ENCODE results near the gene UBE2J1. TPM values are rescaled to one million over a fixed set of nuclear protein-coding genes. Genes with fewer than 3 reads are reported as not detected.

The UBE2J1 gene
- total RNA-seq, 2 experiments from 2014 or later = 26.1 to 31.2 TPM

DNA sequence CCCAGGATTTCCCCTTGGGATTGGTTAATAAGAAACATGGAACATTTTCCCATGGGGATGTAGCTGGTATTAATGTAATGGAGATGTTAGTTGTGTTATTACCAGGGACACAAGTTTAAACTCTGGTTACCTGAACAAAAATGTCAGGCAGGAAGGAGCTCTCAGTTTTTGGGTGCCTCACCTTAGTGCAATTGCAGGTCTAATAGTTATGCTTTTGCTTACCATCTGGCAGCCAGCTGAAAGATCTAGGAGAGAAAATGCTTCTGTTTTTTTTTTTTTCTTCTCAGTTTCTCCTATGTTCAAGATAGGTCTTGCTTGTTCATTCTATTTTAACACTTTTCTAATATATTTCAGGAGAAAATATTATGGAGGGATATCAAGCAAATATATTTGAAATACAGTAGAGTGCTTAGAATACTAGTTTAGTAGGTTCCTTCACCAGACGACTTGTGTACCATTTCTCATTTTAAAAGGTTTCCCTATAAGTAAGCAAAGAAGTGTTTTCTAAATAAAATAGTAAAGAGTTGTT lies 4.2 kb upstream of the UBE2J1 start:
- H3K27ac Mint-ChIP-seq = peak overlapping the region; percentile 95
- H3K27me3 Mint-ChIP-seq = no peaks in the 10 kb centered on the region
- H3K4me1 Mint-ChIP-seq = peaks cover 60% of the 10 kb centered on the region
- H3K9me3 Mint-ChIP-seq (ENCODE audit: low read depth) = no peaks in the 10 kb centered on the region
- H3K4me3 Mint-ChIP-seq = peak overlapping the region; percentile 77
- peaks cover 4% of the 10 kb centered on the region for H3K36me3 Mint-ChIP-seq
- DNase-seq (no peak), ATAC-seq (no peak)
- CTCF ChIA-PET = interaction anchor here (1.3 to 11.7 kb wide), 5 partner anchors 8 to 472 kb away, joined by 3 to 119 read pairs (median 3); no protein-coding TSS in a partner anchor

DNA sequence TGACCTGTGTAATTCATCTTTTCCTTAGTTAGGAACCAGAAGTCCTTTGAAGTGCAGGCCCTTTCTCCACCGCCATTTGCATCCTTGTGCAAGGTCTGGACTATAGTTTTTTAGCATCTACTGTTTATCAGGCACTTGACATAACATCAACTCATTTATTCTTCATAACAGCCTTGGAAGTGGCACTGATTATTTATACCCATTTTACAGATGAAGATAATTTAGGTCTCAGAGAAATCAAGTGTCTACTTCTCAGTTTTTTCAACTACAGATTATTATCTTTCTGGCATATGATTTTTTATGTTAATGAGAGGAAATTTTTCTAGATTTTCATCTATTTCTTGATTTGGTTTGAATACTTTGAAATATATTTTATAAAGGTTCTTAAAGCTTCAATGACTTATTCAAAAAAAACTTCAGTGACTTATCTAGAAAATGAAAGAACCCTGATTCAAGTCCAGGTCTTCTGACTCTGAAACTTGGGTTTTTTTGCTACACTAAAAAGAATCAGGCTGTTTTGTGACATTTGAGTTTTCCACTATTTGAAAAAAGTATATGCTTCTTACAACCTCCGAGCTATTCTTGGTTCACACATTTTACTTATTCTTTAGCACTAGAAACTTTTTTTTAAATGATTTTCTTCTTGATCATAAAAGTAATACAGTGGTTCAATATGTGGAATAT lies 3.1 kb upstream of the UBE2J1 start:
- DNase-seq (no peak), ATAC-seq (no peak)
- CTCF ChIA-PET = interaction anchor here (0.7 to 11.7 kb wide), 5 partner anchors 9 to 279 kb away, joined by 3 to 119 read pairs (median 3); no protein-coding TSS in a partner anchor
- Mint-ChIP-seq H3K27ac (no peak overlapping the region), H3K4me3 (no peak overlapping the region), H3K27me3 (no peaks in the 10 kb centered on the region), H3K4me1 (peaks cover 61% of the 10 kb centered on the region), H3K9me3 (ENCODE audit: low read depth) (no peaks in the 10 kb centered on the region), H3K36me3 (peaks cover 4% of the 10 kb centered on the region)

DNA sequence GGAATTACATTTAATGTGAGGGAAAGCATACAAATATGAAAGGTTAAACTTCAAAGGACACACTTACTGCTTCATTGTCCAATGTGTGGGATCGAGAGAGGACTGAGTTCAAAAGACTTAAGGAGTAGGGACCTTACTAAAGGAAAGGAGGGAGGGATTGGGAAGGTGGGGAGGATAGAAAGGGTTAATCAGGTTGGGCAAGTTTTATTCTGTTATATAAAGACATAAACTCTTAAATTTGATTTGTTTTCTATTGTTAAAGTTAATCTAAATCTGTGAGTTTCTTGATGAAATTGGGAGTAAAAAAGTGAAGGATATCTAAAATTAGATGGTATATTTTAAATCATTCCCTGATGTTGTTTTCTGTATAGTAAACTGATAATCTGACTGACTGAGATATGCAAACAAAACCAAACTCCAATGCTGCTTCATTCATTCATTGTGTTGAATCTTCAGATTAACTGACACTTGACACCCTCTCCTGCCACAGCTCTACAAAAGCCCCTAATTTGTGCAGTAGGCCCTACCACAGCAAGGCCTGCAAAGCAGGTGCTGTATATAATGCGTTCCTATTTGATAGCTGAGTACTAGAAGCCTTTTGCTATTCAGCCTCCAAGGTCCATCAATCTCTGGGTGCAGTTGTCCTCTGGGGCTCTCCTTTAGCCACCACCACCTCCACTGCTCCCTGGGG lies 1.3 kb upstream of the UBE2J1 start:
- no peak for ATAC-seq
- Mint-ChIP-seq H3K27me3 (no peaks in the 10 kb centered on the region), H3K9me3 (ENCODE audit: low read depth) (no peaks in the 10 kb centered on the region)

DNA sequence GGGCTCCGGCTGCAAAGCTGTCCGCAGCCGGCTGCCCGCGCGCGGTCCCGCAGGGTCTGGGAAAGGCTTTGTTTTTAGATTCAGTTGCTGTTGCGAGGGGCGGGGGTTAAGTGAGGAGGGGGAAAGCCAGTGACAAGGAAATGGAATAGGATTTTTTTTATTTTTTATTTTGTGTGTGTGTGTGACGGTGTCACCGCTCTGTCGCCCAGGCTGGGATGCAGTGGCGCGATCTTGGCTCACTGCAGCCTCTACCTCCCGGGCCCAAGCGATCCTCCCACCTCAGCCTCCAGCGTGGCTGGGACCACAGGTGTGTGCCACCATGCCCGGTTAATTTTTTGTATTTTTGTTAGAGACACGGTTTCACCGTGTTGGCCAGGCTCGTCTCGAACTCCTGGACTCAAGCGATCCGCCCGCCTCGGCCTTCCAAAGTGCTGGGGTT lies 615 bp upstream of the UBE2J1 start:
- DNase-seq = no peak
- peaks cover 69% of the 10 kb centered on the region for H3K4me1 Mint-ChIP-seq
- peak overlapping the region; percentile 95 for H3K4me3 Mint-ChIP-seq
- no peaks in the 10 kb centered on the region for H3K27me3 Mint-ChIP-seq
- no peaks in the 10 kb centered on the region for H3K9me3 Mint-ChIP-seq (ENCODE audit: low read depth)
- peaks cover 16% of the 10 kb centered on the region for H3K36me3 Mint-ChIP-seq
- CTCF ChIA-PET = interaction anchor here (3.0 to 11.7 kb wide), 3 partner anchors 11 to 55 kb away, joined by 12 to 119 read pairs (median 90); no protein-coding TSS in a partner anchor
- ATAC-seq = no peak
- H3K27ac Mint-ChIP-seq = peak overlapping the region; percentile 79

More for the DNA sequence above, 1.3 kb upstream of the UBE2J1 start:
- DNase-seq = no peak
- CTCF ChIA-PET = interaction anchor here (0.6 to 11.7 kb wide), 4 partner anchors 11 to 256 kb away, joined by 3 to 119 read pairs (median 47); no protein-coding TSS in a partner anchor
- Mint-ChIP-seq H3K4me1 (peaks cover 65% of the 10 kb centered on the region), H3K36me3 (peaks cover 15% of the 10 kb centered on the region), H3K27ac (peak overlapping the region; percentile 79), H3K4me3 (peak overlapping the region; percentile 95)

DNA sequence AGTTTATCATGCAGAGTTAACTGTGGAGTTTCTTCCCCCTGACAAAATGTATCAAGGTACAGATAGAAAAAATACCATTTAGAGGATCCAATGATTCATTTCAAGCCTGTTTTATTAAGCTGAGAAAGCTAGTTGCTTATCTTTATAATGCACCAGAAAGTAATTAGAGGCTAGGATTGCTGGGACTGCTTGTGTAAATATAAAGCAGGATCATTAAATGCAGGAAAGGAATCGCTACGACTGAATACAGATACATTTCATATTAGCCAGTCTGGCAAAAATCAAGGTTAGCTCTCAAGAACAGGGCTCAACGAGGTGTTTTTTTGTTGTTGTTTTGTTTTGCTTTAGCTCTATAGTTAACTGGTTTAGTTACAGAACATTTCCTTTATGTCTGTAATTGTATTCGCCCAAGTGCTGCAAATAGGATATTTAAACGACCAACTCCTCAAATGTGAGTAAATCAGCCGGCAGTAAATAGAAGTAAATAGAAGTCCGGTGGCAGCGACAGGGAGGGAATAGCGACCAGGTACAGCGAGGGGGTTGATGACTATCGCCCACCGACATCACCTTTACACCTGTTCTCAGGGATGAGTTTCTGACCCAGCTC lies 748 bp downstream of the UBE2J1 start:
- Mint-ChIP-seq H3K4me1 (peaks cover 60% of the 10 kb centered on the region), H3K9me3 (ENCODE audit: low read depth) (no peaks in the 10 kb centered on the region), H3K27me3 (no peaks in the 10 kb centered on the region), H3K36me3 (peaks cover 16% of the 10 kb centered on the region), H3K4me3 (peak overlapping the region; percentile 95), H3K27ac (peak overlapping the region; percentile 94)
- ATAC-seq (no peak), DNase-seq (no peak)
- CTCF ChIA-PET = interaction anchor here (0.6 to 11.7 kb wide), 9 partner anchors 13 to 477 kb away, joined by 3 to 119 read pairs (median 6); partner anchors contain the start of gene PNRC1

DNA sequence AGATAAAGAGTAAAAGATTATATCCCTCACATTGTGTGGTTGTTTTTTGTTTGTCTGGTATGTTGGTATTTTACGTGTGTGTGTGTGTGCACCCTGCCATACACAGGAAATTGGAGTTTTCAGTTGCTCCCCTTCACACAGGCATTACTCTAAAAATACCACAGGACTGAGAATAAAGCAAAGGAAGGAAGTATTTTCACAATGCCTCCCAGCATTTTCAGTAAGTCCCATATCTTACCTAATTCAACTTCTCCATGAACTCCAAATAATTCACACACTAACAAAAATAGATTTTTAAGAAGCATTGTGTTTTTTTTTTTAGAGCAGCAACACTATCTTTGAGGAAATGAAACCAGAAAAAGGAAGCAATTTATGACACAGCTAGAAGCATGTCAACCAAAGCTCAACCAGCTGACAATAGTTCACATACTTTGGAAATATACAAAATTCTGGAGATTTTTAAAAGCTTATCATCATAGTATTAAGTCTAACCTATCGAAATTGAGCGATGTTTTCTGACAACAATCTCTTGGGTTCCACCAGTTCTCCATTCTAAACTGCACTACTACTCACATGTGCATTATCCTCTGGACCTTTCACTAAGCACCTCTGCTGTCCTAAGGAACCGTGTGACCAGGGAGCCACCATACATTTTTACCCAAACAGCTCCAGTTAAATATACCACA lies 2.1 kb downstream of the UBE2J1 start:
- Mint-ChIP-seq H3K9me3 (ENCODE audit: low read depth) (no peaks in the 10 kb centered on the region), H3K27me3 (no peaks in the 10 kb centered on the region), H3K4me1 (peaks cover 50% of the 10 kb centered on the region), H3K36me3 (peaks cover 16% of the 10 kb centered on the region), H3K4me3 (peak overlapping the region; percentile 95), H3K27ac (peak overlapping the region; percentile 82)
- DNase-seq (no peak), ATAC-seq (no peak)
- CTCF ChIA-PET = interaction anchor here (0.7 to 11.7 kb wide), 12 partner anchors 8 to 387 kb away, joined by 3 to 119 read pairs (median 6); partner anchors contain the start of genes PNRC1 and RNGTT

DNA sequence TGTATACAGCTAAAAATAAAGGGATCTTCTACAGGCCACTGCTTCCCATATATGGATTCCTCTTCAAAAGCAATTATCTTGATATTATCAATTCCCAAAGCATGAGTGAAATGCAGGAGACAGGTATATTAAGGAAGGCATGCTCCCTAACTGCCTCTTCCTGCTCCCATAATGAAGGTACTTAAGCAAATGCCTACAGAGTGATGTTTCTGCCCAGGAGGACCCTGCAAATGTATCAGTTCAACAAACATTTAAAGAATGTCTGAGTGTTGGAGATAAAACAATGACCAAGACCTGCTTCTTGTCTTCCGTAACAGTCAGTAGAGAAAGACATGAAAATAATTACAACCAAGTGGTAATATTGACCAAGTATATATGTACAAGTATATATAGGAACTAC lies 4.2 kb downstream of the UBE2J1 start:
- Mint-ChIP-seq H3K4me1 (peaks cover 44% of the 10 kb centered on the region), H3K27ac (no peak overlapping the region), H3K9me3 (ENCODE audit: low read depth) (no peaks in the 10 kb centered on the region), H3K27me3 (no peaks in the 10 kb centered on the region), H3K36me3 (peaks cover 18% of the 10 kb centered on the region), H3K4me3 (no peak overlapping the region)
- DNase-seq (no peak), ATAC-seq (no peak)
- CTCF ChIA-PET = interaction anchor here (11.7 kb wide), 2 partner anchors 16 to 24 kb away, joined by 90 to 119 read pairs; no protein-coding TSS in a partner anchor

DNA sequence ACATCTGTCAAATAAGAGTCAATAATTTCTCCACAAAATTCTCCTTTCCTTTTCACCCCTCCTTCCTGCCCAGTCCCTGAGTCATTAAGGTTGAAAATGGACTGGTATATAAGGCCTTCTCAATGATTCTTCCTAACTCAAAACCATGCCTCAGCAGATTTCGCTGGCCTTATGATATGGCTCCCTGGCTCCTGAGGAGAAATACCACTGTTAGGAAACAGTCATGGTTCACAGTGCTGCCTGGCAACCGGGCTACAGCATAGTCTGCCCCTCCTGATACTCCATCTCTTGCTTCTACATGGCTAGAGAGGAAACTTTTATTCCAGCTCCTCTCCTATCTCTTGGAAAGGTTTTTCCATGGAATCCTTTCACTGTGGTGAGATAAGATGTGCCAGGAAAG lies 4.7 kb downstream of the UBE2J1 start:
- ATAC-seq = no peak
- Mint-ChIP-seq H3K4me3 (no peak overlapping the region), H3K27ac (no peak overlapping the region), H3K4me1 (peaks cover 43% of the 10 kb centered on the region), H3K9me3 (ENCODE audit: low read depth) (no peaks in the 10 kb centered on the region), H3K36me3 (peaks cover 18% of the 10 kb centered on the region), H3K27me3 (no peaks in the 10 kb centered on the region)
- CTCF ChIA-PET = interaction anchor here (11.7 kb wide), 2 partner anchors 17 to 25 kb away, joined by 90 to 119 read pairs; no protein-coding TSS in a partner anchor
- no peak for DNase-seq

DNA sequence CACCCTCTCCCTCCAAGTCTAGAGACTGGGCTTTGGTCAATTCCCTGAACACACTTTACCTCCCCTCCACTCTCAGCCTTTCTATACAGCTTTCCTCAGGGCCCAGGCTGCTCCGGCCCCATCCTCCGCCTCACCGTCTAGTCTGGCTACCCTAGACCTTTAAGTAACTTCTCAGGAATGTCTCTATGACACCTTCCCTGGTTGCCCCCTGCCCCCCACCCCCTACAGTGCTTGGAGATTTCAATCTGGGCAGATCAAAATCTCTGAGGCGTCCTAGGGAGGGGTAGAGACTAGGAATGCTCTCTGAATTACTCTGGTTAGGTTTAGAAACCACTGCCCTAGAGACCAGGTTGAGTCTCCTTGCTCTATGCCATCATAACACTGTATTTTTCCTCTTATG lies 6.1 kb downstream of the UBE2J1 start:
- Mint-ChIP-seq H3K27ac (peak overlapping the region; percentile 8), H3K4me1 (peaks cover 37% of the 10 kb centered on the region), H3K27me3 (no peaks in the 10 kb centered on the region), H3K4me3 (no peak overlapping the region), H3K9me3 (ENCODE audit: low read depth) (no peaks in the 10 kb centered on the region), H3K36me3 (peaks cover 18% of the 10 kb centered on the region)
- no peak for ATAC-seq
- CTCF ChIA-PET = interaction anchor here (0.6 to 11.7 kb wide), 4 partner anchors 13 to 196 kb away, joined by 3 to 119 read pairs (median 47); no protein-coding TSS in a partner anchor
- DNase-seq = no peak

DNA sequence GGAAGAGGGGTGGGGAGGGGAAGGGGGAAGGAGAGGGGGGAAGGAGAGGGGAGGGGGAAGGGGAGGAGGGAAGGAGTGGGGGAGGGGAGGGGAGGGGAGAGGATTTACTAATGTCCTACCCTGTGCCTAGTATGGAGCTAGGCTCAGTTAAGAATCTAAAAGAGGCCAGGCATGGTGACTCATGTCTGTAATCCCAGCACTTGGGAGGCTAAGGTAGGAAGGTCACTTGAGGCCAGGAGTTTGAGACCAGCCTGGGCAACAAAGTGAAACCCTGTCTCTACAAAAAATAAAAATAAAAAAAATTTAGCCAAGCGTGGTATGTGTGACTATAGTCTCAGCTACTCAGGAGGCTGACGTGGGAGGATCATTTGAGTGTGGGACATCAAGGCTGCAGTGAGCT lies 13.0 kb downstream of the UBE2J1 start:
- H3K4me1 Mint-ChIP-seq = peaks cover 5% of the 10 kb centered on the region
- no peak for ATAC-seq
- no peak for DNase-seq
- H3K36me3 Mint-ChIP-seq = peaks cover 28% of the 10 kb centered on the region
- H3K27ac Mint-ChIP-seq = no peak overlapping the region
- CTCF ChIA-PET = no interaction called here
- H3K27me3 Mint-ChIP-seq = no peaks in the 10 kb centered on the region
- no peak overlapping the region for H3K4me3 Mint-ChIP-seq
- H3K9me3 Mint-ChIP-seq (ENCODE audit: low read depth) = no peaks in the 10 kb centered on the region

DNA sequence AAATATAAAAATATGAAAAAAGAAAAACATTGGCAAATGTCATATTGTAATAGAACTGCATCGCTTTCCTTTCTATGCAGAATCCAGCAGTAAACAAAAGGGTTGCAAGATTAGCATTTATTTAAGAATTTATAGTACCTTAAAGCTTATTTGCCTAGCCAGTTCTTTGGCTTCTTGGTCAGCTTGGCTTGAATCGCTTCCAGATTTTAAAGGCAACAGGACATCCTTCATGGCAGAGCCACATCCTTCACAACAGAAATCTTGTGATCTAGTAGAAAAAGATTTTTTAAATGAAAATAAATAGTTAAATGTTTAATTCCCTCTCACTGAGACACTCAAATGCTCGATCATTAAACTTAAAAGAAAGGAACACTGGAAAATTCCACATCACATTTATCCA lies 17.4 kb downstream of the UBE2J1 start:
- no peak for DNase-seq
- Mint-ChIP-seq H3K4me1 (no peaks in the 10 kb centered on the region), H3K4me3 (no peak overlapping the region), H3K27ac (no peak overlapping the region), H3K36me3 (peaks cover 36% of the 10 kb centered on the region), H3K9me3 (ENCODE audit: low read depth) (no peaks in the 10 kb centered on the region), H3K27me3 (no peaks in the 10 kb centered on the region)
- CTCF ChIA-PET = interaction anchor here (0.9 kb wide), 1 partner anchor 31 kb away, joined by 3 read pairs; no protein-coding TSS in a partner anchor
- ATAC-seq = no peak

DNA sequence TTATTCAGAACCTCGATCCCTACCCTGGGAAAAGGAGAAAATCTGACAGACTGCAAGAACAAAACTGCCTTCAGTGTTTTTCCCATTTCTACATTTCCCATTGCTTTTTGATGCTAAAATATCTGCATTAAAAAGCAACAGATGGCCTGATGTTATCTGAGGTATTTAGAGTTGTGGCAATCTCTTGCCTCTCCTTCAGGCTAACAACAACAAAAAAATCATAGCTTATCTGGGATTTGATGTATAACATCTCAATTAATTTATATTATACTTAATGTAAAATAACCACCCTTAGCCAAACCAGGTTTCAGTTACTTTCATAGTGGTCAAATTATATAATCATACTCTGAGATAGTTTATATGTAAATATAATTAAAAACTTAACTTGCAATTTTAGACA lies 21.6 kb downstream of the UBE2J1 start:
- DNase-seq = no peak

More for the DNA sequence above, 21.6 kb downstream of the UBE2J1 start:
- Mint-ChIP-seq H3K36me3 (peaks cover 39% of the 10 kb centered on the region), H3K4me3 (no peak overlapping the region), H3K27ac (no peak overlapping the region), H3K9me3 (ENCODE audit: low read depth) (no peaks in the 10 kb centered on the region), H3K4me1 (no peaks in the 10 kb centered on the region), H3K27me3 (no peaks in the 10 kb centered on the region)
- no peak for ATAC-seq
- CTCF ChIA-PET = no interaction called here
